Naive thymus-derived CD4-positive, alpha-beta T cell (primary cell): ENCODE data around the gene SMIM38. TPM values are rescaled to one million over a fixed set of nuclear protein-coding genes. Genes with fewer than 3 reads are reported as not detected.

Experiments used
- ATAC-seq: fragments of 150-1000 bp; cut with Tn5 transposase; 2 replicates; pipeline ENCODE4 v1.10.0; 2021; ENCODE audit warnings: mild to moderate bottlenecking, moderate library complexity
- CTCF ChIA-PET: fragments of 350-600 bp; sonication (Branson Sonifier 250); formaldehyde crosslinking; loops from one replicate; lab custom pipeline; 2021; ENCODE audit warnings: antibody characterized with exemption; lab: Charles Lee
- POLR2A ChIA-PET: fragments of 350-600 bp; sonication (Branson Sonifier 250); formaldehyde crosslinking; loops from one replicate; lab custom pipeline; 2021; ENCODE audit warnings: antibody characterized with exemption, inconsistent platforms; lab: Charles Lee
- DNase-seq, 9 donors: peaks; one replicate each; pipeline versions ENCODE4 v3.0.0 to v3.0.0-alpha.2; 2020 to 2022; ENCODE audit warnings: mixed read lengths in 1 of 9
- H3K27ac ChIP-seq: one replicate; pipeline ENCODE4 v1.7.0; 2013; ENCODE audit warnings: mild to moderate bottlenecking, low read depth, low read length, moderate library complexity
- H3K27me3 ChIP-seq, 2 donors: one replicate each; pipeline ENCODE4 v1.7.0; 2013; ENCODE audit warnings: low read length in 2 of 2, mild to moderate bottlenecking in 2 of 2, moderate library complexity in 2 of 2; ENCODE audit not compliant: control insufficient read depth in 2 of 2, insufficient read depth in 2 of 2
- H3K36me3 ChIP-seq, 3 experiments: 1 replicate in 2 of 3; 2 replicates in 1 of 3; pipeline ENCODE4 v1.7.0; 2013; ENCODE audit warnings: low read length in 3 of 3, mild to moderate bottlenecking in 3 of 3, moderate library complexity in 1 of 3; ENCODE audit not compliant: insufficient read depth in 3 of 3, control insufficient read depth in 2 of 3
- H3K4me1 ChIP-seq, 2 donors: one replicate each; pipeline ENCODE4 v1.7.0; 2013; ENCODE audit warnings: low read length in 2 of 2, mild to moderate bottlenecking in 2 of 2, moderate library complexity in 1 of 2; ENCODE audit not compliant: control insufficient read depth in 2 of 2, insufficient read depth in 2 of 2
- H3K4me3 ChIP-seq: 2 replicates; pipeline ENCODE4 v1.7.0; 2013; ENCODE audit warnings: mild to moderate bottlenecking, low read length
- H3K9me3 ChIP-seq, 3 experiments: 1 replicate in 2 of 3; 2 replicates in 1 of 3; pipeline ENCODE4 v1.7.0; 2013; ENCODE audit warnings: low read length in 3 of 3; ENCODE audit not compliant: control insufficient read depth in 2 of 3
- H3K27ac Mint-ChIP-seq, 9 donors: one replicate each; pipeline ENCODE4 v1.8.0; 2020 to 2022; ENCODE audit warnings: mixed read lengths in 9 of 9, mild to moderate bottlenecking in 8 of 9, moderate library complexity in 5 of 9, inconsistent platforms in 2 of 9
- H3K27me3 Mint-ChIP-seq, 5 donors: one replicate each; pipeline ENCODE4 v1.8.0; 2021 to 2022; ENCODE audit warnings: mixed read lengths in 5 of 5, mild to moderate bottlenecking in 1 of 5
- H3K36me3 Mint-ChIP-seq, 5 donors: one replicate each; pipeline ENCODE4 v1.8.0; 2020 to 2022; ENCODE audit warnings: mixed read lengths in 5 of 5, mild to moderate bottlenecking in 3 of 5, inconsistent platforms in 1 of 5
- H3K4me1 Mint-ChIP-seq, 7 donors: one replicate each; pipeline ENCODE4 v1.8.0; 2020 to 2022; ENCODE audit warnings: mixed read lengths in 7 of 7, mild to moderate bottlenecking in 3 of 7, inconsistent platforms in 1 of 7
- H3K4me3 Mint-ChIP-seq, 10 donors: one replicate each; pipeline ENCODE4 v1.8.0; 2020 to 2022; ENCODE audit warnings: mild to moderate bottlenecking in 10 of 10, mixed read lengths in 10 of 10, moderate library complexity in 6 of 10, inconsistent platforms in 2 of 10
- H3K9me3 Mint-ChIP-seq, 11 donors: one replicate each; pipeline ENCODE4 v1.8.0; 2020 to 2022; ENCODE audit warnings: mixed read lengths in 11 of 11, mild to moderate bottlenecking in 4 of 11, inconsistent platforms in 1 of 11, moderate library complexity in 1 of 11
- intact Hi-C, 2 donors: fragments of 100-400 bp; cut with micrococcal nuclease; formaldehyde crosslinking; loops; one replicate each; pipeline ENCODE4 v1.15.1; 2023
- polyA plus RNA-seq, 2 donors: library from polyadenylated mRNA; unstranded; fragments of 300-500 nt; fragmentation: Illumina TruSeq; gene quantifications; one replicate each; pipeline ENCODE4 v1.2.3, GENCODE V29; 2021
- total RNA-seq, 6 experiments: library from RNA in 5 of 6; stranded (reverse) in 5 of 6; gene quantifications; 1 replicate in 5 of 6; 2 replicates in 1 of 6; pipeline ENCODE4 v1.2.3 and lab custom pipeline; 2021 to 2026

Gene SMIM38
- total and polyA plus RNA-seq, 7 experiments from 2014 or later = 0.13 to 0.73 (median 0.70) TPM; not detected in 2

GRCh38 chr11:69171476-69172240 lies 15.9 kb downstream of the SMIM38 start:
- DNase-seq (no peak), ATAC-seq (no peak)
- peaks cover 0 to 7% (median 0%) of the 10 kb centered on the region in 5 donors for H3K27me3 Mint-ChIP-seq
- peaks cover 0 to 19% (median 5%) of the 10 kb centered on the region in 11 donors for H3K9me3 Mint-ChIP-seq
- Histone ChIP-seq H3K4me3 (no peak overlapping the region), H3K9me3 (peaks cover 0 to 12% (median 0%) of the 10 kb centered on the region in 3 experiments), H3K27ac (no peak overlapping the region), H3K27me3 (no peaks in the 10 kb centered on the region), H3K4me1 (no peaks in the 10 kb centered on the region), H3K36me3 (no peaks in the 10 kb centered on the region)
- no peak overlapping the region for H3K4me3 Mint-ChIP-seq
- ChIA-PET POLR2A (no interaction called here), CTCF (no interaction called here)
- H3K27ac Mint-ChIP-seq = no peak overlapping the region
- intact Hi-C loops = no loop called here
- no peaks in the 10 kb centered on the region for H3K36me3 Mint-ChIP-seq
- H3K4me1 Mint-ChIP-seq = peaks cover 0 to 6% (median under 1%) of the 10 kb centered on the region in 7 donors

GRCh38 chr11:69172674-69173073 lies 16.9 kb downstream of the SMIM38 start:
- H3K27me3 Mint-ChIP-seq = peaks cover 0 to 3% (median 0%) of the 10 kb centered on the region in 5 donors
- no peak overlapping the region for H3K4me3 Mint-ChIP-seq
- Histone ChIP-seq H3K9me3 (peaks cover 0 to 12% (median 0%) of the 10 kb centered on the region in 3 experiments), H3K4me3 (no peak overlapping the region), H3K4me1 (no peaks in the 10 kb centered on the region), H3K36me3 (no peaks in the 10 kb centered on the region), H3K27me3 (no peaks in the 10 kb centered on the region), H3K27ac (no peak overlapping the region)
- ChIA-PET POLR2A (no interaction called here), CTCF (no interaction called here)
- no peak overlapping the region for H3K27ac Mint-ChIP-seq
- intact Hi-C loops = no loop called here
- DNase-seq (no peak), ATAC-seq (no peak)
- no peaks in the 10 kb centered on the region for H3K36me3 Mint-ChIP-seq
- peaks cover 0 to 19% (median 6%) of the 10 kb centered on the region in 11 donors for H3K9me3 Mint-ChIP-seq
- H3K4me1 Mint-ChIP-seq = peaks cover 0 to 2% (median 0%) of the 10 kb centered on the region in 7 donors

- DNase-seq = no peak
- ChIA-PET POLR2A (no interaction called here), CTCF (no interaction called here)
- no peak for ATAC-seq
- Histone ChIP-seq H3K27me3 (no peaks in the 10 kb centered on the region), H3K27ac (no peak overlapping the region), H3K4me1 (no peaks in the 10 kb centered on the region), H3K4me3 (no peak overlapping the region), H3K9me3 (peaks cover 0 to 12% (median 0%) of the 10 kb centered on the region in 3 experiments), H3K36me3 (no peaks in the 10 kb centered on the region)
- Mint-ChIP-seq H3K4me3 (no peak overlapping the region), H3K4me1 (peaks cover 0 to 2% (median 0%) of the 10 kb centered on the region in 7 donors), H3K36me3 (no peaks in the 10 kb centered on the region), H3K9me3 (peaks cover 0 to 19% (median 6%) of the 10 kb centered on the region in 11 donors), H3K27ac (no peak overlapping the region), H3K27me3 (no peaks in the 10 kb centered on the region)
- intact Hi-C loops = no loop called here
Measured at GRCh38 chr11:69173331-69173730, 17.6 kb downstream of the SMIM38 start.

- intact Hi-C loops = no loop called here
- Mint-ChIP-seq H3K27ac (no peak overlapping the region), H3K4me1 (peaks cover 0 to 2% (median 0%) of the 10 kb centered on the region in 7 donors), H3K4me3 (no peak overlapping the region), H3K36me3 (no peaks in the 10 kb centered on the region), H3K27me3 (peaks cover 0 to 2% (median 0%) of the 10 kb centered on the region in 5 donors), H3K9me3 (peaks cover 0 to 19% (median 6%) of the 10 kb centered on the region in 11 donors)
- CTCF ChIA-PET = no interaction called here
- POLR2A ChIA-PET = no interaction called here
- Histone ChIP-seq H3K4me1 (no peaks in the 10 kb centered on the region), H3K36me3 (no peaks in the 10 kb centered on the region), H3K27ac (no peak overlapping the region), H3K27me3 (no peaks in the 10 kb centered on the region), H3K9me3 (peaks cover 0 to 12% (median 0%) of the 10 kb centered on the region in 3 experiments), H3K4me3 (no peak overlapping the region)
- ATAC-seq (no peak), DNase-seq (no peak)
Measured at GRCh38 chr11:69173925-69174581, 18.3 kb downstream of the SMIM38 start.

GRCh38 chr11:69174841-69175240 lies 19.1 kb downstream of the SMIM38 start:
- Histone ChIP-seq H3K9me3 (peaks cover 0 to 12% (median 0%) of the 10 kb centered on the region in 3 experiments), H3K27ac (no peak overlapping the region), H3K4me3 (no peak overlapping the region), H3K27me3 (no peaks in the 10 kb centered on the region), H3K36me3 (no peaks in the 10 kb centered on the region), H3K4me1 (no peaks in the 10 kb centered on the region)
- peaks cover 0 to 2% (median 0%) of the 10 kb centered on the region in 7 donors for H3K4me1 Mint-ChIP-seq
- no peaks in the 10 kb centered on the region for H3K36me3 Mint-ChIP-seq
- ChIA-PET POLR2A (no interaction called here), CTCF (no interaction called here)
- intact Hi-C loops = no loop called here
- no peak overlapping the region for H3K4me3 Mint-ChIP-seq
- no peak overlapping the region for H3K27ac Mint-ChIP-seq
- DNase-seq = no peak
- peaks cover 0 to 2% (median 0%) of the 10 kb centered on the region in 5 donors for H3K27me3 Mint-ChIP-seq
- ATAC-seq = no peak
- peaks cover 0 to 19% (median 5%) of the 10 kb centered on the region in 11 donors for H3K9me3 Mint-ChIP-seq

GRCh38 chr11:69178819-69179482 lies 23.2 kb downstream of the SMIM38 start:
- DNase-seq (no peak), ATAC-seq (no peak)
- H3K27ac ChIP-seq = no peak overlapping the region
- H3K9me3 Mint-ChIP-seq = peaks cover 0 to 19% (median 5%) of the 10 kb centered on the region in 11 donors
- H3K9me3 ChIP-seq = peaks cover 0 to 12% (median 0%) of the 10 kb centered on the region in 3 experiments
- no peaks in the 10 kb centered on the region for H3K36me3 ChIP-seq
- intact Hi-C loops = no loop called here
- H3K27me3 Mint-ChIP-seq = peaks cover 0 to 5% (median 0%) of the 10 kb centered on the region in 5 donors
- H3K4me3 Mint-ChIP-seq = no peak overlapping the region
- no peaks in the 10 kb centered on the region for H3K27me3 ChIP-seq
- H3K4me1 ChIP-seq = no peaks in the 10 kb centered on the region
- no peak overlapping the region for H3K4me3 ChIP-seq
- ChIA-PET POLR2A (no interaction called here), CTCF (no interaction called here)
- H3K4me1 Mint-ChIP-seq = peaks cover 0 to 1% (median 0%) of the 10 kb centered on the region in 7 donors
- H3K36me3 Mint-ChIP-seq = peaks cover 0 to 4% (median 0%) of the 10 kb centered on the region in 5 donors
- no peak overlapping the region for H3K27ac Mint-ChIP-seq
